ENCODE results near the gene NDRG3.

- TF ChIP-seq EZH2 (IDR thresholded peaks at IDR 0.05; ENCODE audit: insufficient read depth, poor library complexity, severe bottlenecking) (no peak), EZH2phosphoT487 (IDR thresholded peaks at IDR 0.05; ENCODE audit: insufficient read depth, low read depth) (no peak)
These were observed 113.2 kb downstream of the NDRG3 start for GRCh38 chr20:36632487-36633284.

Data from GM23248 (cell line).